GM23338 (cell line): Measurements from ENCODE around the gene ZFR2.

Experiments
- CREB1 ChIP-seq: fragments of 250-450 bp; sonication (Bioruptor Pico); IDR thresholded peaks from 2 replicates; pipeline ENCODE4 v1.5.0; 2020; ENCODE audit warnings: low read depth, mild to moderate bottlenecking, moderate library complexity
- CTCF ChIP-seq, 2 experiments: fragments of 200-600 bp in 1 of 2; sonication (generic) in 1 of 2; conservative IDR thresholded peaks; 2 replicates each; pipeline versions ENCODE4 v1.5.1 to v1.6.1; 2016 to 2017; ENCODE audit warnings: antibody characterized with exemption in 2 of 2, low read depth in 2 of 2, mild to moderate bottlenecking in 2 of 2, moderate library complexity in 1 of 2
- EZH2 ChIP-seq: fragments of 200-600 bp; sonication (generic); IDR thresholded peaks from one replicate; pipeline ENCODE4 v1.8.0; 2017; ENCODE audit warnings: antibody characterized with exemption, mild to moderate bottlenecking, low read depth; ENCODE audit not compliant: unreplicated experiment
- EZH2phosphoT487 ChIP-seq: fragments of 200-600 bp; sonication (generic); IDR thresholded peaks from one replicate; pipeline ENCODE4 v1.8.1; 2018; ENCODE audit warnings: antibody characterized with exemption; ENCODE audit not compliant: unreplicated experiment
- NANOG ChIP-seq: IDR thresholded peaks from 2 replicates; pipeline ENCODE4 v1.6.1; 2016; ENCODE audit warnings: antibody characterized with exemption, borderline replicate concordance
- POLR2AphosphoS5 ChIP-seq: IDR thresholded peaks from 2 replicates; pipeline ENCODE4 v1.6.1; 2016; ENCODE audit warnings: antibody characterized with exemption, low read depth
- REST ChIP-seq: IDR thresholded peaks from one replicate; pipeline ENCODE4 v1.6.1; 2018; ENCODE audit warnings: antibody characterized with exemption; ENCODE audit not compliant: unreplicated experiment
- ZNF462 ChIP-seq: fragments of 250-450 bp; sonication (Bioruptor Pico); IDR thresholded peaks from 2 replicates; pipeline ENCODE4 v1.5.0; 2020; ENCODE audit warnings: mild to moderate bottlenecking, moderate library complexity

- TF ChIP-seq CTCF (conservative IDR thresholded peaks at IDR 0.05; ENCODE audit: low read depth in 2 of 2) (no peak), POLR2AphosphoS5 (no peak), CREB1 (no peak), REST (no peak), EZH2phosphoT487 (no peak), NANOG (no peak), EZH2 (no peak), ZNF462 (CRISPR knock-in tag) (no peak)
Measured at GRCh38 chr19:3827306-3827705, 41.5 kb downstream of the ZFR2 start.
